Measurements from ENCODE around the gene INSYN1. TPM values are rescaled to one million over a fixed set of nuclear protein-coding genes. Genes with fewer than 3 reads are reported as not detected.
"Not testable (repeated sequence)": the region's sequence is repeated elsewhere in the genome, so short reads cannot be mapped to it uniquely, and the experiment has no call there.

The INSYN1 gene, protein sequence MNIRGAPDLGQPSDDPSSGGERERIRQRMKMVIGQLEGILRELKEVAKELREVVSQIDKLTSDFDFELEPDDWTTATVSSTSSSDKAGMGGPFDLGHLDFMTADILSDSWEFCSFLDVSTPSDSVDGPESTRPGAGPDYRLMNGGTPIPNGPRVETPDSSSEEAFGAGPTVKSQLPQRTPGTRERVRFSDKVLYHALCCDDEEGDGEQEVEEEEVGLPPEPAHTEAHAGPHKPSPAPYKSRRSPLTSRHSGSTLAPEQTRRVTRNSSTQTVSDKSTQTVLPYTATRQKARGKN
- 2.4 and 2.5 TPM in 2 replicates for total RNA-seq (2014; rRNA removed; shearing (Covaris generic))
- polyA plus RNA-seq (2015; cell fraction: cytosol; rRNA removed): 1.2 and 1.5 TPM in 2 replicates
- polyA plus RNA-seq (2015; cell fraction: nucleus; rRNA removed): 0.76 and 0.88 TPM in 2 replicates

DNA sequence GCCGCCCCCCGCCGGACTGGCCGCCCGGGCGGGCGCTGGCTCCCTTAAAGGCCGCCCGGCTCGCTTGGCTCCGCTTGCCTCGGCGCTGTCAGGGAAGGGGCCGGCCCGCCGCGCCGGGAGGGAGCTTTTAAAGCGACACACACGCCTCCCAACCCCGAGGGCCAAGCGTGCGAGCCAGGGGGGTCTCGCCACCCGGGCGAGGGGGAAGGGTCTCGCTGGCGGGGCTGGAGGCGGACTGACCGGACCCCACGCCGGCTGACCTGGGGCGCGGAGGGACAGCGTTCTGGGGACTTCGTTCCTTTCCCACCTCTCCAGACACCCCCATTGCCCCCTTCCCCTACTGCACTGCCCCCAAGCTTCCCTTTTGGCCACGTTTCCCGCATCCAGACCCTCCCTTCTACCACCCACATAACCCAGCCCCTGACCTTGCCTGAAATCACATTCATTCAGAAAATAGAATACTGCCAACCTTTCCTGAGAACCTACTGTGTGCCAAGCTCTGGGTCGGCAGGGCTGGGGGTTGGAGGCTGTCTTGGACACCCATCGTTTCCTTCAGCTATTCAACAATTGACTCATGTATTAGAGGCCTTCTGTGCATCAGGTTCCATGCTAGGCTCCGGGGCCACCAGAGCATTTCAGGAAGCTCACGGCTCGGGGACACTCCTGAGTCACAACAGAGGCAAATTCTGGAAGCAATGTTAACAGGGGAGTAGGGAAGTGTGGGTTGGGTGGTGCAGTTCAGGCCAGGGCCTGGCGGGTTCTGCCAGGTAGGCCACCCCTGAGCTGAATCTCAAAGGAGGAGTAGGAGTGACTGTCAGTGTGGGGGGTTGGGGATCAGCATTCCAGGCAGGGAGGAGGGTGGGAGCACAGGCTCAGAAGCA is at the start of gene INSYN1:
INSYN1 (minus strand) TSS at position 102 of the 881 bp plus-strand sequence. CDS start 2,221 bp downstream, outside the sequence.
- DNase-seq (ENCODE audit: low read depth, low spot score): no peak
- in situ Hi-C loops (cut with HindIII; ENCODE audit: low pct_unique_long_range_greater_than_20kb, low sequenced_read_pairs): no loop called here

DNA sequence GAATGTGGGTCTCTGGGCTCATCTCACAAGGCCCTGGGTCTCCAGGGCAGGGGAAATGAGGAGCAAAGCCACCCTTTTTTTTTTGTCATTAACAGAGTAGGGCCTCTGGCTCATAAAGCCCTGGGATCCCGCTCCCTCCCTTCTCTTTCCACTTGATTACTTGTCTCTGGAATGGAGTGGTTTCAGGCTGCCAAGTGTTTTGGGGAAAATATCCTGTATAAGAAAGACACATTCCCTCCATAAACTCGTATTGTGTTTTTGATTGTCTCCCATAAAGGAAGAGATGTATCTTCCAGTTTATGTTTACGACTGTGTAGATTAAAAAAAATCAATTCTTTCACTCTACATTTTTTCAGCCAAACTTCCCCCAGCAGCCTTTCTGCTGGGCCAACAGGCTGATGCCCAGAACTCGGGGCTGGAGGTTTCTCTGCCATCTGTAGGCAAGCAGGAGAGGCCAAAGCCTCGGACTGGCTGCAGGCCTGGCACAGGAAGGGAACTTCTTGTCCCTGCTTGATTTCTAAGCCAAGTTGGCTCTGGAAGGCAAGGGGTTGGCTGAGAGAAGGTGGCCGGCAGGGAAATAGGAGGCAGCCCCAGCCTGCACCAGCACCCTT is 49.4 kb upstream of the INSYN1 start:
- in situ Hi-C loops (cut with HindIII; ENCODE audit: low pct_unique_long_range_greater_than_20kb, low sequenced_read_pairs): no loop called here
- no peak for DNase-seq (ENCODE audit: low read depth, low spot score)

DNA sequence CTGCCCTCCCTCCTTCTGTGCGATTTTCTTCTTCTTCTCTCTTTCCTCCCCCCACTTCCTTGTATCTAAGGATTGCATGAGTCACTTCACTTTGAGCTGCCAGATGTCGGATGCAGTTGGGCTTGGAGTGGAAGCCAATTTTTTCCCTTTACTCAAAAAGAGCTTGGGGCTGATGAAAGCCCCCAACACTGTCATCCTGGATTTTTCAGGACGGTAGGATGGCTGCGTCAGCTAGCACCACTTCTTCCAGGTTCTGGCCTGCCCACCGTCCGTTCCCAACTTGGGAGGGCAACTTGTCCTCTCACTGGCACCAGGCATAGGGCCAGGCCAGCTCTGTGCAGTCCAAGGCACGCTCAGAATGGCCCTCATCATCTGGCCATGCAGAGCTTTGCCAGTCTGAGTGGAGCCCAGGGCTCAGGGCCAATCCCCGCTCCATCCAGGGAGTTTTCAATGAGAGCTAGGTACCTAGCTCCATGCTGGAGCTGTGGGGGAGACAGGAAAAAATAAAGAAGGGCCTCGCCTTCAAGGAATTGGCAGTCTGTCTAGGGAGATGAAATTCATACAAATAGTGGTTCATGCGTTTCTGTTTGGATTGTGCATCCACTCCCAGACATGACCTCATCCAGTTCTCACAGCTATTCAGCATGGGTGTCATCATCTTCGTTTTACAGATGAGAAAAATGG is 47.7 kb upstream of the INSYN1 start:
- DNase-seq (ENCODE audit: low read depth, low spot score): no peak
- in situ Hi-C loops (cut with HindIII; ENCODE audit: low pct_unique_long_range_greater_than_20kb, low sequenced_read_pairs): no loop called here

DNA sequence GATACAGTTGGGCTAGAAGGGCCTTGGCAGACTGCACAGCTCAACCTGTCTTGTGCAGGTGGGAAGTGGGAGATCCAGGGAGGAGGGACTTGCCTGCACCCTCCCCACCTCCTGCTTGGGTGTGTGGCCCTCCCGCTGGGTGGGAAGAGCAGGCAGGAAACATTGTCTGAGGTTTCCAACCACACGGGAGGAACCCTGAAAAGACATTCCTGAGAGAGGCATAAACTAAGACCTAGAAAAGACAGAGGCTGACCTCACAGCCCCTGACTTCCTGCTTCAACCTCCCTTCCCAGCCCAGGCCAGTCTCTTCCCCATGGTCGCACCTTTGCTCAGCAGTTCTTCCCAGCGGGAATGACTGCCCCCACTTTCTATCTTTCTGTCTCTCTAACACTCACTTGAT is 46.3 kb upstream of the INSYN1 start:
- no peak for DNase-seq (ENCODE audit: low read depth, low spot score)
- in situ Hi-C loops (cut with HindIII; ENCODE audit: low pct_unique_long_range_greater_than_20kb, low sequenced_read_pairs): no loop called here

DNA sequence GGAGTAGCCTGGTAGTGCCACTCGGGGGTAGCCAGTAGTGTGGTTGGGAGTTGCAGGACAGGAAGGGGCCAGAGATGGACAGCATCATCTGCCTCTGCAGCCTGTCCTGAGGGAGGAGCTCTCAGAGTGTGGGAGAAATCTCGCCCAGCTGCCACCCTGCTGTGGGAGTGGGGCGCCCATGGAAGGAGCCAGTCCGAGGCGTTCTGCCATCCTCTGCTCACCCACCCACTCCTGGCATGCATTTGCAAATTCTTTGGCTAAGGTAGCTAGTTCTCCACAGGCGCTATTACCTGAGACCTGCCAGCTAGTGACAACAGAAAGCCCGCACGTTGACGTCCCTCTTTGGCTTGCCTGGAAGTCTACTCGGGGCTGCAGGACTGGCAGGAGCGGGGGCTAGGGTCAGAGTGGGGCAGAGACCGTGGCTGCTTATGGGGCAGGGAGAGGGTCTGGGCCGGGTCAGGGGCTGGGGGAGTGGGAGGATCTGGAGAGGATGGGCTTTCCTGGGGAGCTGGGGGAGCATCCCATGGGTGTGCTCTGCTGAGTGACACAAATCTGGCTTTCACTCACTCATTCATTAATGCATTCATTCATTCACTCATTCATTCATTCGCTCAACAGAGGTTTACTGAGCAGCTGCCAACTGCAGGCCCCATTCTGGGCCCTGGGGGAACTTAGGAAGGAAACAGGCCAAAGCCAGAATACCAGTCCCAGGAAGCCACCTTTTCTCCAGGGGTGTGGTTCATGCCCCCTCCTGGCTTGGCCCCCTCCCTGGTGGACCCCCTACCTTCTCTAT is 44.4 kb upstream of the INSYN1 start:
- in situ Hi-C loops (cut with HindIII; ENCODE audit: low pct_unique_long_range_greater_than_20kb, low sequenced_read_pairs): no loop called here
- no peak for DNase-seq (ENCODE audit: low read depth, low spot score)

DNA sequence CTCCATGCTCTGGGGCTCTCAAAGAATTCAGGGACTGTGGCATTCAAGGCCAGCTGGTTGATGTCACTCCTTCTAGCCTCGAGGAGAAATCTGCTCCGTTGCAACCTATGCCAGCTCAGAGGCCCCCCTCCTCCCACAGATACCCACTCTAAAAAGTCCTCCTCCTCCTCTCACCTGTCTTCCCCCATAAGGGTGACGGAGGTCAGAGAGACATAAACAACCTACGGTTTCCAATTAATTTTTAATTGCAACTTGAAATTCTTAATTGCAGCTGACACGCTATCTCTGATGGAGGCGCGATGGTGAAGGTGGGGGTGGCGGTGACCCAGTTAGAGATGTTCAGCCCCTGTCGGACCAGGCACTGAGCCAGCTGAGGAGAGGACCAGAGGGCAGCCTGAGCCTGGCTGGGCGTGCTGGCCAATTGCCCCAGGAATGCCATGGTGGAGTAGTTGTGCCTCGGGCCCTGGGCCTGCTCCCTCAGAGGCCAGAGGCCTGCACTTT is 43.2 kb upstream of the INSYN1 start:
- in situ Hi-C loops (cut with HindIII; ENCODE audit: low pct_unique_long_range_greater_than_20kb, low sequenced_read_pairs): no loop called here

DNA sequence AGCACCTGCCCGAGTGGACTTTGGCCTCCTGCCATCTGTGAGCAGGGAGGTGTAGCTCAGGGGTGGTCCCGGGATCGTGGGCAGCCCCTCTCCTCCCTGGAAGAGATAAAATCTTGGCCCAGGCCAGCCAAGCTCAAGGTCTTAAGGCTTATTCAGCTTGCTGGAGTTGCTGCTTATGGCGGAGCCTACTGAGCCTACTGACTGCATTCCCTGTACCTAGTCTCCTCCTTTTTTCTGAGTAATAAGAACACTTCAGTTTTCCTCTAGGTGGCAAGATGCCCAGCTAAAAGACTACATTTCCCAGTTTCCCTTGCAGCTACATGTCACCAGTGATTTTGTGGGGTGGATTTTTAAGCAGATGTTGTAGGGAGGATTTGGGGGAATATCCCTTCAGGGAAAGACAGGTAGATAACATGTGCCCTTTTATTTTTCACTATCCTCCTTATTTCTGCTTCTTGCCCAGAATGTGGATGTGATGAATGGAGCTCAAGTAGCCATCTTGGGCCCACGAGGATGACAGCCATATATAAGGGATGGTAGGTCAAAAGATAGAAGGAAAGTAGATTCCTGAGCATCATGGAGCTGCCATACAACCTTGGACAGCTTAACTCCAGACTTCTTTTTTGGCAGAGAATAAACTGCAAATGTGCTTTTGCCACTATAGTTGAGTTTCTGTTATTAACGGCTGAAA is 41.4 kb upstream of the INSYN1 start:
- DNase-seq (ENCODE audit: low read depth, low spot score): peak; percentile 45
- in situ Hi-C loops (cut with HindIII; ENCODE audit: low pct_unique_long_range_greater_than_20kb, low sequenced_read_pairs): no loop called here

More for the DNA sequence above, 43.2 kb upstream of the INSYN1 start:
- no peak for DNase-seq (ENCODE audit: low read depth, low spot score)

DNA sequence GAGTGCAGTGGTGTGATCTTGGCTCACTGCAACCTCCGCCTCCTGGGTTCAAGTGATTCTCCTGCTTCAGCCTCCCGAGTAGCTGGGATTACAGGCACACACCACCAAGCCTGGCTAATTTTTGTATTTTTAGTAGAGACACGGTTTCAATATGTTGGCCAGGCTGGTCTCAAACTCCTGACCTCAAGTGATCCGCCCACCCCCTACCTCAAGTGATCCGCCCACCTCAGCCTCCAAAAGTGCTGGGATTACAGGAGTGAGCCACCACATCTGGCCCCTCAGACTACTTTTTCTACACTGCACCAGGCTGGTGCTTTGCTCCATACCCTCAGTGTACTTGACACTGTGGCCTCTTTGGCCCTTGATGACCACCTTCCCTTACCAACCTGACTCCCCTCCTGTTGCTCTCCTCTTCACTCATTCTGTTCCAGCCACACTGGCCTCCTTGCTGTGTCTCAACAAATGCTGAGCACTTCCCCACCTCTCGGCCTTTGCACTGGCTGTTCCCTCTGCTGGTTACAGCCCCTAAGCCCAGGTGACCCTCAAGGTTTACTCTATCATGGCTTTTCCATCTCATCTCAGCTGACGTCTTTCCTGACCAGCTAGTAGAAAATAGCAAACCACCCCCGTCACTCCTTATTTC is 39.9 kb upstream of the INSYN1 start:
- in situ Hi-C loops (cut with HindIII; ENCODE audit: low pct_unique_long_range_greater_than_20kb, low sequenced_read_pairs); DNase-seq (ENCODE audit: low read depth, low spot score): not testable (repeated sequence)

DNA sequence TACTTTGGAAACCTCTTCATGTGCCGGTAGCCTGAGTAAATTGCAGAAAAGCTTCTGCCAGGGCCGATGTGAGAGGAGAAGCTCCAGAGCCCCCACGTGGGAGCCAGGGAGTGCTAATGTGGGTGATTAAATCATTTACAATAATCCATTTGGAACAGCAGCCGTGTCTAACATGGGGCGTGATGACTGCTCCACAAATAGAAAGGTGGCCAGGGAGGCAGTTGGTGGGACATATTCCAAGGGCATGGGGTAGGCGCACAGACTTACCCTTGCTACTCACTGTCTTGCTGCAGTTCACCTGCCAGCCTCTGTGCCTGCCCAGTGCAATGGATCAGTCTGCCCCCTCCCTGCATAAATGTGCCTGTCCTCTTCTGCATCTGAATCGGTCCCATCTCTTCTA is 39.3 kb upstream of the INSYN1 start:
- in situ Hi-C loops (cut with HindIII; ENCODE audit: low pct_unique_long_range_greater_than_20kb, low sequenced_read_pairs): no loop called here
- DNase-seq (ENCODE audit: low read depth, low spot score): no peak

DNA sequence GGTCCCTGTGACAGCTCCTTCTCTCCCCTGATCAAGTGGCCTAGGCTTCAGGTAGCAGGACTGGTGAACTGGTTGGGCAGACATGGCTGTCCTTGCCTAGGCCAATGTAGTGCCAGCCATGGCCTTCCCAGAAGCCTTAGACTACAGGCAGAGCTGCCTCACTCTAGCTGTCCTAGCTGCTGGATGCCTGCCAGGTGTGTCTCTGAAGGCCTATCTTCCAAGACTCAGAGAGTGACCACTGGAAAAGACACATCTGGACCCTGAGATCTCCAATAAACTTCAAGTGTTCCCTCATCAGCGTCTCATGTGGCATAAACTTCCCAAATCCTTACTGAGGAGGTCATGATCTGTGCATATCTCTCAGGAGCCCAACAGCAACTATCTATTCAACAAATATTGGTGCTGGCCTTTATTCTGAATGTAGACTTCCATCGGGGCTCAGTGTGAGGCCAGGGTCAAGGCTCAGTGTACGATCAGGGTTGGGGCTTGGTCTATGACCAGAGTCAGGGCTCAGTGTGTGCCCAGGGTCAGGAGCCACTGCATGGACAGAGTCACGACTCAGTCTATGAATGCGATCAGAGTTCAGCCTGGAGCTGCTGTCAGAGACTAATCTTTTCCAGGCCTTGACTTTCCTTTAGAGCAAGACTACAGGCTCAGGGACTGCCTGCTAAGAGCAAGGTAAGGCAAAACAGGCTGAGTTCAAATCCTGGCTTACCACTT is 36.5 kb upstream of the INSYN1 start:
- no peak for DNase-seq (ENCODE audit: low read depth, low spot score)
- in situ Hi-C loops (cut with HindIII; ENCODE audit: low pct_unique_long_range_greater_than_20kb, low sequenced_read_pairs): no loop called here

DNA sequence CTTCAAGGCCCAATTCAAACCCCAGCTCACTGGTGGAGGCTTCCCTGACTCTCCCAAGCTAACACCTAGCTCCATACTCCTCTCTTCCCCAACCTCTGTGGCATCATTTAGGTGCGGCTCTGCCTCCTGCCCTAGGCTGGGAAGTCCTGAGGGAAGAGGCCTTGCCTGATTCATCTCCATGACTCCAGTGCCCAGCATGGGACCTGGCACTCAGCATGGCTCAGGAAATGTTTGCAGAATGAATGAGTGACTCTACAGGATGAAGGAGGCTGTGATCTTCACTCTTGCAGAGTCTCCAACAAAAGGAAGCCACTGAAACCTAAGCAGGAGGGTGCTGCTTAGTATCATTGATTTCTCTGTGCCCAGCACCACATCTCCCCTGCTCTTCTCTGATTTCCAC is 34.5 kb upstream of the INSYN1 start:
- no peak for DNase-seq (ENCODE audit: low read depth, low spot score)
- in situ Hi-C loops (cut with HindIII; ENCODE audit: low pct_unique_long_range_greater_than_20kb, low sequenced_read_pairs): no loop called here

DNA sequence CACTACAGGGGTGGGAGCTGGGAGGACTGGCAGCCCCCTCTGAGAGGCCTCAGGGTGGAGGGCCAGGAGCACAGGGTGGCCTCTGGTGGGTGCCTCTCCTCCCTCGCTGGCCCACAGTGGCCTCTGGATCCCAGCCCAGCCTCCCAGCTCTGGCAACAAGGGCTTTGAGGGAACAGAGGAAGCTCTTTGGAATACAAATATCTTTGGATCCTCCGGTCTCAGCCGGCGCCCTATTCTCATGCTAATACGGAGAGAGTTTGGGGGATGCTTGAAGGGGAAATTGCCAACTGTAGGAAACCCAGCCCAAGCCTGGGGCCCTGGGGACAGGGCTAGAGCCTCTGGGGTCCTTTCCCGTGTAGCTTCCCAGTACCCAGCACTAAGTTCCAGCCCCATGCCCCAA is 33.4 kb upstream of the INSYN1 start:
- DNase-seq (ENCODE audit: low read depth, low spot score): no peak
- in situ Hi-C loops (cut with HindIII; ENCODE audit: low pct_unique_long_range_greater_than_20kb, low sequenced_read_pairs): no loop called here

DNA sequence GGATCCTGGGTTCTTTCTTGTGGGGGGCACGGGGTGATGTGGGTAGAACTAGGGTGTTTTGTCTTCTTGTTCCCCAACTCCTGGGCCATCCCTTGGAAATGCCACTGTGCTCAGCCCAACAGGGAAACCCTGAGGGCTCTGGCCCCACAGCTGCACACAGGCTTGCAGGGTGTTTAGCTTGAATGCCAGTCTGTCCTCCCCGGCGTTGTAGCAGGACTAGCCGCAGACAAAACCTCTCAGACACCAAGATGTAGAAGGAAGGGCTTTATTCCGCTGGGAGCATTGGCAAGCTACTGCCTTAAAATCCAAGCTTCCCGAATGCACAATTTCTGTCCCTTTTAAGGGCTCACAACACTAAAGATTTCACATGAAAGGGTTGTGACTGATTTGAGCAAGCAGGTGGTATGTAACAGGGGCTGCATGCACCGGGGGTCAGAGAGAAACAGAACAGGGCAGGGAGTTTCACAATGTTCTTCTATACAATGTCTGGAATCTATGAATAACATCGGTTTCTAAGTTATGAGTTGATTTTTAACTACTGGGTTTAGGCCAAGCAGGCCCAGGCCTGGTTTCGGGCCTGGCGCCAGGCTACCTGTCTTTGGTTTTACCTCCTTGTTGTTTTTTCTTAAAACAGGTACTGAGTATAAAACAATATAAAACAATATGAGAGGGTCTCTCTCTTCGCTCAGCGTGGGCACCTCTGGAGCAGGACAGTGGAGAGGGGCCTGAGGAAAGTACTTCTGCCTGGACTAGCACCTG is 32.3 kb upstream of the INSYN1 start:
- DNase-seq (ENCODE audit: low read depth, low spot score); in situ Hi-C loops (cut with HindIII; ENCODE audit: low pct_unique_long_range_greater_than_20kb, low sequenced_read_pairs): not testable (repeated sequence)

DNA sequence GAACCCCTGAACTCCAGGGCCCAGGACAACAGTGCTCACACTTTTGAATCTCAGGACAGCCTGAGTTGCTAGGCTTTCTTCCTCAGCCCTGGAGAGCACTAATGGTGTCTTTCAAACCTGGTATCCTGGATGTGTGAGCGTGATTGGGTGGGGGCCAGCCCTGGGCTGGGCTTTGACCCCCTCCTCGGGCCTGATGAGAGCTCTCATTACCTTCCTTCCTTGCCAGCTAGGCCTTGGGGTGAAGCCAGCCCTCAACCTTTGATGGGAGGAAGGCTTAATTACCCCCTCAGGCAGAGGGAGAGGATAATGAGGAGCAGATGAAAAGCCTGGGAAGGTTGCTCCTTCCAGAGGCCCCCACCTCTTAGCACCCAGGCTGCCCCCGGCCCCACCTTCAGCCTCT is 31.1 kb upstream of the INSYN1 start:
- no peak for DNase-seq (ENCODE audit: low read depth, low spot score)
- in situ Hi-C loops (cut with HindIII; ENCODE audit: low pct_unique_long_range_greater_than_20kb, low sequenced_read_pairs): no loop called here

All from SK-MEL-5 (cell line).